ENCODE results near the gene ANKHD1.
"Not testable (repeated sequence)": the region's sequence is repeated elsewhere in the genome, so short reads cannot be mapped to it uniquely, and the experiment has no call there.

DNA sequence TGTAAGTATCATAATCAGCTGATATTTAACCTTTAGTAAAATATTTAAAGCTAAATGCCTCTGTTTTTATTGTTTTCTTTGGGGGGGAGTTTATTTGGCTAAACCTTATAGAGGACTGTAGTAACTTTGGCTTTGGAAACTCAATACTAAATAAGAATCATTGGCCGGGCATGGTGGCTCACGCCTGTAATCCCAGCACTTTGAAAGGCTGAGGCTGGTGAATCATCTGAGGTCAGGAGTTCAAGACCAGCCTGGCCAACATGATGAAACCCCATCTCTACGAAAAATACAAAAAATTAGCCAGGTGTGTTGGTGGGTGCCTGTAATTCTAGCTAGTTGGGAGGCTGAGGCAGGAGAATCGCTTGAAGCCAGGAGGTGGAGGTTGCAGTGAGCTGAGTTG lies 86.5 kb downstream of the ANKHD1 start:
- TF ChIP-seq, protein P1, sequence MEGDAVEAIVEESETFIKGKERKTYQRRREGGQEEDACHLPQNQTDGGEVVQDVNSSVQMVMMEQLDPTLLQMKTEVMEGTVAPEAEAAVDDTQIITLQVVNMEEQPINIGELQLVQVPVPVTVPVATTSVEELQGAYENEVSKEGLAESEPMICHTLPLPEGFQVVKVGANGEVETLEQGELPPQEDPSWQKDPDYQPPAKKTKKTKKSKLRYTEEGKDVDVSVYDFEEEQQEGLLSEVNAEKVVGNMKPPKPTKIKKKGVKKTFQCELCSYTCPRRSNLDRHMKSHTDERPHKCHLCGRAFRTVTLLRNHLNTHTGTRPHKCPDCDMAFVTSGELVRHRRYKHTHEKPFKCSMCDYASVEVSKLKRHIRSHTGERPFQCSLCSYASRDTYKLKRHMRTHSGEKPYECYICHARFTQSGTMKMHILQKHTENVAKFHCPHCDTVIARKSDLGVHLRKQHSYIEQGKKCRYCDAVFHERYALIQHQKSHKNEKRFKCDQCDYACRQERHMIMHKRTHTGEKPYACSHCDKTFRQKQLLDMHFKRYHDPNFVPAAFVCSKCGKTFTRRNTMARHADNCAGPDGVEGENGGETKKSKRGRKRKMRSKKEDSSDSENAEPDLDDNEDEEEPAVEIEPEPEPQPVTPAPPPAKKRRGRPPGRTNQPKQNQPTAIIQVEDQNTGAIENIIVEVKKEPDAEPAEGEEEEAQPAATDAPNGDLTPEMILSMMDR (conservative IDR thresholded peaks at IDR 0.05 in 1 of 2, IDR thresholded peaks at IDR 0.05 in 1 of 2; ENCODE audit: low read depth in 1 of 2, low read length in 2 of 2) = not testable (repeated sequence)
- TF ChIP-seq EZH2 (IDR thresholded peaks at IDR 0.05; ENCODE audit: low read length, missing control alignments) = not testable (repeated sequence)

Measured in fibroblast of lung (primary cell).